ENCODE results near the gene COX6B1. TPM values are rescaled to one million over a fixed set of nuclear protein-coding genes. Genes with fewer than 3 reads are reported as not detected.

COX6B1 gene
- total RNA-seq, 4 donors from 2014 or later: 139 to 941 (median 369) TPM

- 1 to 2% methylated on average over 45 to 47 of the region's 50 CpGs for WGBS, 2 donors
- Histone ChIP-seq H3K27me3 (no peaks in the 10 kb centered on the region), H3K36me3 (no peaks in the 10 kb centered on the region), H3K4me1 (peaks cover 0 to 7% of the 10 kb centered on the region in 2 donors), H3K27ac (peak overlapping the region; percentile 73 to 82 (median 78)), H3K4me3 (replicated peaks in 1 of 3) (peak overlapping the region; percentile 15 to 45 (median 35)), H3K9me3 (no peaks in the 10 kb centered on the region)
- intact Hi-C loops (cut with DNase I): no loop called here
- peak; percentile 98 for DNase-seq
- TF ChIP-seq CTCF (IDR thresholded peaks at IDR 0.05): peak in 1 of 6 experiments; percentile 20
- TF ChIP-seq POLR2A (IDR thresholded peaks at IDR 0.05): peak in 1 of 2 donors; percentile 45
Observed at GRCh38 chr19:35702223-35703012, 54.3 kb downstream of the COX6B1 start.

- peaks cover 0 to 7% of the 10 kb centered on the region in 2 donors for H3K4me1 ChIP-seq
- peak overlapping the region; percentile 73 to 82 (median 78) for H3K27ac ChIP-seq
- 37 to 54% methylated on average over 9 of the region's 9 CpGs for WGBS, 2 donors
- H3K36me3 ChIP-seq: no peaks in the 10 kb centered on the region
- H3K27me3 ChIP-seq: no peaks in the 10 kb centered on the region
- no peaks in the 10 kb centered on the region for H3K9me3 ChIP-seq
- no peak for DNase-seq
- no peak overlapping the region for H3K4me3 ChIP-seq (replicated peaks in 1 of 3)
- intact Hi-C loops (cut with DNase I): no loop called here
- TF ChIP-seq POLR2A (IDR thresholded peaks at IDR 0.05): no peak
- TF ChIP-seq CTCF (IDR thresholded peaks at IDR 0.05): no peak
Observed at GRCh38 chr19:35703343-35703742, 55.2 kb downstream of the COX6B1 start.

GRCh38 chr19:35704218-35704617 lies 56.1 kb downstream of the COX6B1 start, which contains the start of gene ZBTB32:
ZBTB32 (plus strand) TSS chr19:35704558; CDS start chr19:35714627, 10,069 bp downstream.
- Histone ChIP-seq H3K9me3 (no peaks in the 10 kb centered on the region), H3K27me3 (no peaks in the 10 kb centered on the region), H3K4me1 (peaks cover 0 to 7% of the 10 kb centered on the region in 2 donors), H3K4me3 (replicated peaks in 1 of 3) (no peak within 1 kb of the TSS), H3K27ac (no peak within 1 kb of the TSS), H3K36me3 (no peaks in the 10 kb centered on the region)
- TF ChIP-seq POLR2A (IDR thresholded peaks at IDR 0.05) (no peak), CTCF (IDR thresholded peaks at IDR 0.05) (no peak)
- intact Hi-C loops (cut with DNase I): no loop called here
- WGBS, 2 donors: 22 to 45% methylated on average over 15 to 23 of the region's 24 CpGs
- peak; percentile 41 to 51 for DNase-seq

Other genes starting within 250 kb of the COX6B1 start
- under 1 TPM in 1 of 4 donors, not detected in 3; 0.27 TPM for gene FFAR2, start 200.1 kb upstream of the COX6B1 start, total RNA-seq
- 1 to 10 TPM in 1 of 4 donors, not detected in 3; 2.7 TPM for gene KRTDAP, start 157.9 kb upstream of the COX6B1 start, total RNA-seq
- 100 to 1,000 TPM; 164 to 348 (median 213) TPM for gene DMKN, start 134.7 kb upstream of the COX6B1 start, total RNA-seq
- gene SBSN, start 120.0 kb upstream of the COX6B1 start, total RNA-seq: 1 to 10 TPM in 1 of 4 donors, not detected in 3; 1.2 TPM
- 1 to 10 TPM in 1 of 4 donors, not detected in 3; 1.6 TPM for gene GAPDHS, start 114.9 kb upstream of the COX6B1 start, total RNA-seq
- gene TMEM147, start 102.7 kb upstream of the COX6B1 start, total RNA-seq: 100 to 1,000 TPM; 186 to 202 (median 188) TPM
- gene ATP4A, start 84.7 kb upstream of the COX6B1 start, total RNA-seq: 1 to 10 TPM in 1 of 4 donors, under 1 TPM in 3; 0.27 to 1.9 (median 0.33) TPM
- not detected for gene PMIS2, start 62.1 kb upstream of the COX6B1 start, total RNA-seq
- gene HAUS5, start 35.6 kb upstream of the COX6B1 start, total RNA-seq: 10 to 100 TPM in 3 of 4 donors, 1 to 10 TPM in 1; 7.9 to 17.8 (median 10.2) TPM
- gene RBM42, start 19.3 kb upstream of the COX6B1 start, total RNA-seq: 10 to 100 TPM; 49.4 to 90.9 (median 65.6) TPM
- under 1 TPM in 1 of 4 donors, not detected in 3; 0.56 TPM for gene ETV2, start 6.6 kb upstream of the COX6B1 start, total RNA-seq
- not detected for gene UPK1A, start 18.2 kb downstream of the COX6B1 start, total RNA-seq
- not detected for gene ZBTB32, start 56.2 kb downstream of the COX6B1 start, total RNA-seq
- 10 to 100 TPM; 12.4 to 29.4 (median 19.7) TPM for gene KMT2B, start 69.7 kb downstream of the COX6B1 start, total RNA-seq
- gene IGFLR1, start 94.1 kb downstream of the COX6B1 start, total RNA-seq: 1 to 10 TPM; 5.2 to 6.1 (median 5.9) TPM
- gene U2AF1L4, start 97.1 kb downstream of the COX6B1 start, total RNA-seq: 10 to 100 TPM; 29.7 to 51.7 (median 36.8) TPM
- 10 to 100 TPM; 34.0 to 73.8 (median 40.5) TPM for gene PSENEN, start 97.3 kb downstream of the COX6B1 start, total RNA-seq
- 10 to 100 TPM in 2 of 4 donors, 1 to 10 TPM in 2; 8.2 to 21.5 (median 14.1) TPM for gene LIN37, start 100.3 kb downstream of the COX6B1 start, total RNA-seq
- 10 to 100 TPM; 17.3 to 31.8 (median 23.1) TPM for gene HSPB6, start 108.7 kb downstream of the COX6B1 start, total RNA-seq
- gene PROSER3, start 109.9 kb downstream of the COX6B1 start, total RNA-seq: 10 to 100 TPM in 3 of 4 donors, 1 to 10 TPM in 1; 8.2 to 34.3 (median 13.2) TPM
- gene ARHGAP33, start 127.2 kb downstream of the COX6B1 start, total RNA-seq: 10 to 100 TPM in 3 of 4 donors, 1 to 10 TPM in 1; 4.2 to 16.0 (median 13.0) TPM
- gene PRODH2, start 164.5 kb downstream of the COX6B1 start, total RNA-seq: not detected
- gene NPHS1, start 204.2 kb downstream of the COX6B1 start, total RNA-seq: not detected
- gene KIRREL2, start 208.6 kb downstream of the COX6B1 start, total RNA-seq: under 1 TPM in 2 of 4 donors, not detected in 2; 0.20 to 0.33 TPM
- 1 to 10 TPM in 2 of 4 donors, under 1 TPM in 2; 0.67 to 5.3 (median 2.8) TPM for gene APLP1, start 220.3 kb downstream of the COX6B1 start, total RNA-seq